Measurements from ENCODE around the gene TRABD2B.

- TF ChIP-seq CTCF (tag by site-specific recombination; IDR thresholded peaks at IDR 0.05) (no peak), GLIS1 (tag by site-specific recombination; IDR thresholded peaks at IDR 0.05) (no peak), YY1 (tag by site-specific recombination; IDR thresholded peaks at IDR 0.05) (no peak), SP2 (tag by site-specific recombination; IDR thresholded peaks at IDR 0.05) (no peak), PATZ1 (tag by site-specific recombination; IDR thresholded peaks at IDR 0.05) (no peak)
Measured at GRCh38 chr1:47763591-47764171, 233.5 kb downstream of the TRABD2B start.
